Mucosa of descending colon (tissue), 3 donors: ENCODE results near the gene DHRS9. TPM values are rescaled to one million over a fixed set of nuclear protein-coding genes. Genes with fewer than 3 reads are reported as not detected.

Source experiments
- ATAC-seq: fragments of 200-7000 bp; cut with Tn5 transposase; one replicate; pipeline ENCODE4 v1.9.1; 2020; ENCODE audit warnings: mild to moderate bottlenecking, moderate library complexity
- DNase-seq, 3 donors: peaks; one replicate each; pipeline ENCODE4 v3.0.0-alpha.2; 2020
- H3K36me3 ChIP-seq: fragments of 200-600 bp; one replicate; pipeline ENCODE4 v1.8.0; 2021; ENCODE audit warnings: low read depth, mild to moderate bottlenecking
- H3K4me1 ChIP-seq: fragments of 200-600 bp; one replicate; pipeline ENCODE4 v1.8.0; 2021; ENCODE audit warnings: low read depth, mild to moderate bottlenecking
- H3K4me3 ChIP-seq: fragments of 200-600 bp; one replicate; pipeline ENCODE4 v1.8.0; 2021; ENCODE audit warnings: mild to moderate bottlenecking
- H3K9me3 ChIP-seq: fragments of 200-600 bp; one replicate; pipeline ENCODE4 v1.8.0; 2021; ENCODE audit warnings: mild to moderate bottlenecking
- intact Hi-C, 2 donors: fragments of 100-400 bp; cut with DNase I in 1 of 2; cut with micrococcal nuclease in 1 of 2; formaldehyde crosslinking; loops; one replicate each; pipeline versions ENCODE4 v1.11.0 to v1.11.1; 2022; cut with DNase I, micrococcal nuclease
- total RNA-seq, 3 donors: library from RNA; stranded (reverse); fragmentation: NEBNext Ultra II Directional in 2 of 3; extraction: Animal tissue kit (Norgen Biotek cat#: 25700) in 2 of 3; gene quantifications; one replicate each; pipeline versions ENCODE4 v1.2.1 to v1.2.4, GENCODE V29; 2021 to 2023
- TF ChIP-seq, protein P1 (sequence below): fragments of 200-600 bp; IDR thresholded peaks from one replicate; pipeline ENCODE4 v1.8.0; 2022; ENCODE audit warnings: antibody characterized with exemption, mild to moderate bottlenecking
- donor health status: DM: no; HTN: no; CAD: no; lungs with moderate emphysema.
- donor health status: DM: no; HTN: no; CAD: no.
- donor health status: DM: no; HTN: yes; CAD: no.

Gene DHRS9
- total RNA-seq, 3 donors from 2014 or later: 92.0 to 219 (median 160) TPM

DNA sequence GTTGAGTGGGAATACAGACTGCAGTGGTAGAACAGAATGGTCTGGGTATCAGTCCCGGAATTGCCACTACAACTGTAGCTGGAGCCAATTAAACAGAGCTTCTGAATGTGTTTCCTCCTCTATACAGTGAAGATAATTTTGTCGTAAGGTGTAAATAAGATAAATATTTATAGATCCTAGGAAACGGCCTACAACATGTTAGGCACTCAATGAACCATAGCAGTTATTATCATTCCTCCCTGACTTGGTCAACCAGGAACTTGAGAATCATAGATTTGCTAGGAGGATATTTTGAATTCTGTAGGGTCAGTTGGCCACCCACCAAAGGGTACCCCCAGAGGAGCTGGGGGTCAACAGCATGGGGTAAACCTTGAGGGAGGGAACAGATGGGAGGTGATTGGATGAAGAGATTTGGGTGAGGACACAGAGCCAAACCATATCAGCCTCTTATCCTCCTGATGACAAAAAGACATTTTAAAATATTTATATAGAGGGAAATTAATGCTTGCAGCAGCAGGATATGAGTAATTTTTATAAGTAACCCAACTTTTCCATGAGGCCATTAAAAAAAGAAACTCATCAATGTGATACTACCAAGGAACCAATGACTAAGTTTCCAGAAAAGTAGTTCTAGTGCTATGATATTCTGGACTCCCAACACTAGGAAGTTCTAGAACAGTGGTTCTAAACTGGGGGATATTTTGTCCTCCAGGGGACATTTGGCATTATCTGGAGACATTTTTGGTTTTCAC, 4.0 kb downstream of the DHRS9 start:
- H3K4me1 ChIP-seq: no peaks in the 10 kb centered on the region
- intact Hi-C loops: no loop called here
- DNase-seq (no peak), ATAC-seq (no peak)
- H3K9me3 ChIP-seq: no peaks in the 10 kb centered on the region
- TF ChIP-seq, protein P1, sequence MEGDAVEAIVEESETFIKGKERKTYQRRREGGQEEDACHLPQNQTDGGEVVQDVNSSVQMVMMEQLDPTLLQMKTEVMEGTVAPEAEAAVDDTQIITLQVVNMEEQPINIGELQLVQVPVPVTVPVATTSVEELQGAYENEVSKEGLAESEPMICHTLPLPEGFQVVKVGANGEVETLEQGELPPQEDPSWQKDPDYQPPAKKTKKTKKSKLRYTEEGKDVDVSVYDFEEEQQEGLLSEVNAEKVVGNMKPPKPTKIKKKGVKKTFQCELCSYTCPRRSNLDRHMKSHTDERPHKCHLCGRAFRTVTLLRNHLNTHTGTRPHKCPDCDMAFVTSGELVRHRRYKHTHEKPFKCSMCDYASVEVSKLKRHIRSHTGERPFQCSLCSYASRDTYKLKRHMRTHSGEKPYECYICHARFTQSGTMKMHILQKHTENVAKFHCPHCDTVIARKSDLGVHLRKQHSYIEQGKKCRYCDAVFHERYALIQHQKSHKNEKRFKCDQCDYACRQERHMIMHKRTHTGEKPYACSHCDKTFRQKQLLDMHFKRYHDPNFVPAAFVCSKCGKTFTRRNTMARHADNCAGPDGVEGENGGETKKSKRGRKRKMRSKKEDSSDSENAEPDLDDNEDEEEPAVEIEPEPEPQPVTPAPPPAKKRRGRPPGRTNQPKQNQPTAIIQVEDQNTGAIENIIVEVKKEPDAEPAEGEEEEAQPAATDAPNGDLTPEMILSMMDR: no peak
- no peak overlapping the region for H3K4me3 ChIP-seq
- H3K36me3 ChIP-seq: no peaks in the 10 kb centered on the region

GRCh38 chr2:169073963-169074751, 4.8 kb downstream of the DHRS9 start:
- Histone ChIP-seq H3K4me3 (no peak overlapping the region), H3K9me3 (no peaks in the 10 kb centered on the region), H3K4me1 (no peaks in the 10 kb centered on the region), H3K36me3 (no peaks in the 10 kb centered on the region)
- ATAC-seq (peak; percentile 52), DNase-seq (no peak)
- intact Hi-C loops: no loop called here
- TF ChIP-seq, protein P1: no peak

DNA sequence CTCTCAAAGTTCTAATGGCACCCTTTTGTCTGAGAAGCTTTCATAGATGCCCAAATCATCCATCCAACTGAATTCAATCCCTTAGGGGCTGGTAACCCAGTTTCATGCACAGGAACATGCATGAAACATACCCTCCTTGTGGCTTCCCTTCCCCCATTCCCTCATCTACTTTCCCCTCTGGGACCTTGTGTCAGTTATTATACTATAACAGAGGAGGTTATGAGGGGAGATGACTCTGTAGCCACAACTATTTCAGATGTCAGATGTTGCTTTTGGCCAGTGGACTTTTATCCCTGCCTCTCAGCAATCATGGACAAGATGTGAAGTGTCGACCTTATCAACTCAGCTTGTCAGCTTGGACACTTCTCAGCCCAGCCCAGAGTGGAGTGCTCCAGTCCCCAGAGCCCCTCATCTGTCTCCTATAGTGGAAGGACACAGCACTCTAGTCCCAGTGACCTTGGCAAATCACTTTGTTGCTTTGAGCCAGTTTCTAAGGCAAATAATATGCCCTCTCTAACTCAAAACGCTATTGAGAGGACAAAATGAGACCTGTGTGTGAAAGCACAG, 8.4 kb downstream of the DHRS9 start:
- no peaks in the 10 kb centered on the region for H3K36me3 ChIP-seq
- ATAC-seq (no peak), DNase-seq (no peak)
- no peaks in the 10 kb centered on the region for H3K4me1 ChIP-seq
- H3K9me3 ChIP-seq: no peaks in the 10 kb centered on the region
- intact Hi-C loops: no loop called here
- TF ChIP-seq, protein P1: no peak
- no peak overlapping the region for H3K4me3 ChIP-seq

DNA sequence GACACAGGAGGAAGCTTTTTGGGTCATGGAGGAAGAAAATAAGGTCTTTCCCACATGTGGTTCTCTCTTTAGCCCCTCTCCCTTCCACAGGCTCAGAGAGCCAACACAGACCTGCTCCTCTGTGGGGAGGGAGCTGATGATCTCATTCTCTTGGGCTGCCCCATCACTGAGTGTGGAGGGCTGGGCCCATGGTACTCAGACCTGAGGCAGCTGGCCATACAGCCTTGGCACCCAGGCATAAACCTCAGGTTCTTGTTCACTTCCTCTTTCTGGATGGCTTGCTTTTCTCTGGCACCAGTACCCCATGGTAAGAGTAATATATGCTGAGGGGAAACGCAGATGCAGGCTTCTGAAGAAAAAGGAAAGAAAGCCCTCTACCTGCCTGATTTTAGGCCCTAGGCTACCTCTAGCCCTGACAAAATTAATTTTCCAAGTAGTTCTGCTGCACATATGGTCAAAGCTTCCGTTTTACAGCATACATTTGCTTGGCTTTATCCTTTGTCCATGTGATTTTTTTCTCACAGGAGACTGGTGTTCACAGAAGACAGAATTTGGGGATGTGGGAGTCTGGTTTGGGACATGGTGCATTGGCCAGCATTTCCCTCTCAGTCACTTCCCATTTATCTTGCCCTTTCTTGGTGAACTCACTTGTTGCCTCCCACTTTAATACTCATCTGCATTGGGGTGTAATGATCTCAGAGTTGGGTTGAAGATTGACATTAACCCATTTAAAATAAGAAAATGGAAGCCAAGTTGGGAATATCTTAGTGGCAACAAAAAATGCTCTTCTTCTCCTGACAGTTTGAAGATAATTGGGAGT, 11.1 kb downstream of the DHRS9 start:
- TF ChIP-seq, protein P1: no peak
- intact Hi-C loops: no loop called here
- H3K4me1 ChIP-seq: no peaks in the 10 kb centered on the region
- DNase-seq: peak in 1 of 3 donors; percentile 52
- peak; percentile 62 for ATAC-seq
- no peaks in the 10 kb centered on the region for H3K9me3 ChIP-seq
- H3K36me3 ChIP-seq: no peaks in the 10 kb centered on the region
- H3K4me3 ChIP-seq: no peak overlapping the region

DNA sequence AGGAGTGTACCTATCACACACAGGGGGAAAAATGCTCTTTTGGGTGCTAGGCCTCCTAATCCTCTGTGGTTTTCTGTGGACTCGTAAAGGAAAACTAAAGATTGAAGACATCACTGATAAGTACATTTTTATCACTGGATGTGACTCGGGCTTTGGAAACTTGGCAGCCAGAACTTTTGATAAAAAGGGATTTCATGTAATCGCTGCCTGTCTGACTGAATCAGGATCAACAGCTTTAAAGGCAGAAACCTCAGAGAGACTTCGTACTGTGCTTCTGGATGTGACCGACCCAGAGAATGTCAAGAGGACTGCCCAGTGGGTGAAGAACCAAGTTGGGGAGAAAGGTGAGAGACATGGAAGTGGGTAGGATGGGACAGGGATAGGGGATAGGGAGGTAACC, 12.2 kb downstream of the DHRS9 start:
- no peak for ATAC-seq
- intact Hi-C loops: no loop called here
- Histone ChIP-seq H3K36me3 (no peaks in the 10 kb centered on the region), H3K9me3 (no peaks in the 10 kb centered on the region), H3K4me1 (no peaks in the 10 kb centered on the region), H3K4me3 (no peak overlapping the region)
- DNase-seq: no peak
- TF ChIP-seq, protein P1: no peak
